ENCODE measurements around the gene AIRE.
"Not testable (repeated sequence)": the region's sequence is repeated elsewhere in the genome, so short reads cannot be mapped to it uniquely, and the experiment has no call there.

Gene AIRE

GRCh38 chr21:44285138-44285992, at the start of gene AIRE:
Gene AIRE (plus strand): TSS chr21:44285876. CDS start chr21:44286007, 131 bp downstream.
- DNase-seq = no peak

DNA sequence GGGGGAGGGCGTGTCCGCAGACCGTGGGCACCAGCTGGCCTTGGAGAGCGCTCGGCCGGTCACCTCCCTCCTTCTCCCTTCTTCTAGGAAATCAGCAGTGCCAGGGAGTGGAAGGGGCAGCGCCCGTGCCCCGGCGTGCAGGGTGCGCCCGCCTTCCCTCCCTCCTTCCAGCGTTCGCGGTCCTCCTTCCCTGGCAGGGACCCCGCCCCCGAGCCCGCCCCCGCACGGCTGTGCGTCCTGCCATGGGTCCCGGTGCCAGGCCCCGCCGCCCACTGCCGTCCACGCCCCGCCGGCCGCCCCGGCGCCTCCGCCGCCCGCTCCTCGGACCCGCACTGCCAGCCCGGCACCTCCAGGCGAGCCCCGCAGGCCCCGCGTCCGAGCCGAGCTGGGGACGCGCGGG, 45.3 kb upstream of the AIRE start:
- not testable (repeated sequence) for DNase-seq

DNA sequence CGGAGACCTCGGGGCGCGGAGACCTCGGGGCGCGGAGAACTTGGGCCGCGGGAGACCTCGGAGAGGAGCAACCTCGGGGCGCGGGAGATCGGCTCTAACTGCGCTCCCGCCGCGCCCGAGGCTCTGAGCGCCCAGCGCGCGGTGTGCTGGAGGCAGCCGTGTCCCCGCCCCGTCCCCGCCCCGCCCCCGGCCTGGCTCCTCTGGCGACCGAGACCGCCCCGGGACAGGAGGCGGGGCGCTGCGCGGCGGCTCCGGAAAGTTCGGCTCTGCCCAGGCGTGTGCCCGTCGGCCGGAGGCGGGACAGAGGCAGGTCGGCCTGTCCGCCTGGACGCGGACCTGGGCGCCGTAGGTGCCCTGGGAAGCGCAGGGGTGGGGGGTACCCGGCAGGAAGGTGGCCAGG, 44.8 kb upstream of the AIRE start, which contains the start of gene ICOSLG:
Gene ICOSLG (minus strand): TSS at position 102 of the 400 bp plus-strand sequence. CDS start 126 bp downstream, outside the sequence.
- DNase-seq = not testable (repeated sequence)

DNA sequence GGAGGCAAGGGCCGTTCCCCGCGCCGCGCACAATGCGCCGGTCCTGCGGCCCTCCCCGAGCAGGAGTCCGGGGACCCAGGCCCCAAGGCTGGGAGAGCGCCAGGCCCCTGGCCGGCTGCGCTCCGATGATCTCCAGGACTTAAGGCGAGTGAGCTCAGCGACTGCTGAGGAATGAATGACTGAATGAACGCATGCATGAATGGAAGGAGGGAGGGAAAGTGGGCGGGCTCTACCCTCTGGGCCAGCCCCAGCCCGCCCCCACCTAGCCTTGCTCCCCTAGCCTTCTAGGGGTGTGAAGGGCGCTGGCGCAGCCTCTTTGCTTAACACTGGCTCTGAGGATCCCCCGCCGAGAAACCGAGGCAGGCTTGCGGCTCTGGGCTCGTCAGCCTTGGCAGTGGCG, 44.4 kb upstream of the AIRE start:
- not testable (repeated sequence) for DNase-seq

DNA sequence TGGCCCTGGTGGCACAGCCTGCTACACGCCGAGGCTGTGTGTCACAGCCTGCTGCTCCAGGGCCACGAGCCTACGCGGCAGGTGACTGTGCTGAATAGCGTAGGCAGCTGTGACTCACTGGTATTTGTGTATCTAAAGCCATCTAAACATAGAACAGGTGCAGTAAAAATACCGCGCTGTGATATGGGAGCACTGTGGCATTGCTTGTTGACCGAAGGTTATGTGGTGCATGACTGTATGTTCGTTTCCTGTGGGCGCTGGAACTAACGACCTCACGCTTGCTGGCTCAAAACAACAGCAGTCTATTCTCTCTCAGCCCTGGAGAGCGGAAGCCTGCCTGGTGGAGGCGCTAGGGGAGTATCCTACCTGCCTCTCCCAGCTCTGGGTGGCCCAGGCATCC, 41.7 kb upstream of the AIRE start:
- DNase-seq = not testable (repeated sequence)

DNA sequence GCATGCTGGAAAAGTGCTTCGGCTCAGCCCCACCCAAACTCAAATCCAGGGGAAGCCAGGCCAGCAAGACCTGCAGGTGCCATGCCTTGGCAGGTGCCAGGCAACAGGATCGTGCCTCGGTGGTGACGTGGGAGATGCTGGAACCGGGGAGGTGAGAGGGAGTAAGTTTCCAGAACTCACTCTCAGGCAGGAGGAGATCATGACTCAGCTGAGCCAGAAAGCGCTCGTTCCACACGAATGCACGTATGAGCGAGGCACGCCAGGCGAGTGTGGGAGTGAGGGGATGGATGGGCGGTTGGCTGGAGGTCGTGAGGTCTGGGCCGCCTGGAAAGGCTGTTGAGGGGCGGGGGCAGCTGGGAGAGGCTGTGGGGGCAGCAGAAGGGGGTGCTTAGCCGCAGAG, 37.8 kb upstream of the AIRE start:
- DNase-seq = not testable (repeated sequence)

DNA sequence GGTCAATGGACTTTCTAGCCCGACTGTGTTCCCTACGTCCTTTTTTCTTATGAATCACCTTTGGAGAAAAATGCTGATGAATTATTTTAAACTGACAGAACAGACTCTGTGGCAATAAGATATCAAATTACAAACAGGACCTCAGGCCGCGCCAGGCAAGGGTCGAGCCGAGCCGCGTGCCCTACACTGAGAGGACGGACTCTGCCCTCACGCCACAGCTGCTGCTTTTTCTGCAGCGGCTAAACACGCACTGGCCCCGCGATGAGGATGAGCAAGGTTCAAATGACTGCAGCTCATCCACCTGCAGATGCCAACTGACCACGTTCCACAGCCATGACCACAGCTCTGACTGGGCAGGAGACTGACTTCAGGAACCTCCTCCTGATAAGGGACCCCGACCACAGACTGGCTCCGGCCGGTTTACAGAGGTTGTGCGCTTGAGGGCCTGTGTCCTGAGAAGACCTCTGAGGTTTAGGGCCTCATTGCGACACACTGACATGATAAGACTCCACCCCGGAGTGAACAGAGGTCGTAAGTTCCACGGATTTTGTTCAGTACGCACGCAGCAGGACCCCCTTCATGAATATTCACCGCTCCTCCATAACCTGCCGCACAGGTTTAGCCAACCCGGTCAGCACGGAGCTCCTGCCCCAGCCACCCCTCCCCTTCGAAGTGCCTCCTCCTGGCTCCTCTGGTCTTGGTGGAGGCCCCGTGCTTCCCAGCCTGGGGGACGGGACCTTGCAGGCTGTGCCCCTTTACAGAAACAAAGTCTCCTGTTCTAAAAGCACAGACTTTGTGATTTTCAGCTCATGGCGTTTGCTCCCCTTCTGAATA, 36.3 kb upstream of the AIRE start:
- not testable (repeated sequence) for DNase-seq

DNA sequence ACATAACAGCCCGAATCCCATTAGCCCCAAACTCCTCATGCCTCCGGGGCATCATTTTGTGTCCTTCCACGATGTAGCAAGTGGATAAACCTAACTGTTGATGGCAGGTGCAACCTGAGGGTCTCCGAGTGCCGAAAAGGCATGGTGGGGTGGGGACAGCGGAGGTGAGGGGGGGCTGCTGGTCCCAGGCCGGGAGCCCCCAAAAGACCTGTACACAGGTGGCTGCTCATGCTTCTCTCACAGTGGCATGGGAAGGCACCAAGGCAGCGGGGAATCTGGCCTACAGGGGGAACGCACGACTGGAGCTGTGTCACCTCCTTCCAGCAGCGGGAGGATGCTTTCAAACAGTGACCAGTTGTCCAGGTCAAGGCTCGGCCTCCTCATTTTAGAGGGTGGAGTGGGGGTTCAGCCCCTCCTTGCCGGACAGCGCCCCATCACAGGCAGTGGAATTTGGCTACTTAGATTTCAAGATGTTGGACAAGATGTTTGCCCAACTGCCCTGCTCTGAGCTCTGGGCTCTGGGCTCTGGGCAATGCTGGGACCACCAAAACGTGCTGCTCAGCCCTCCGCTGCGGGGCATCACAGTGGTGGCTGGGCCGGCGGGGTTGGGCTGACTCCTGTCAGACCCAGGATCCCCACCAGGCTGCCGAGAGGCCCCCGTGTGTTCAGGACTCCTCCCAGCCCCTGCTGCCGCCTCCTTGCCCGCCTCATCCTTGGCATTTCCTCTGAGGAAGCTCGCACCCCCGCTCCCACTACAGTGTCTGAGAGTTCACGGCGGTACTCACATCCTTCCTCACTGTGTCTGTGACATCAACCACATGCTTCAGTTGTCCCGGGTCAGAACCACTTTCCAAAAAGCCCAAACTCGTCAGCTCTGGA, 31.6 kb upstream of the AIRE start:
- peak; percentile 45 to 56 for DNase-seq

GRCh38 chr21:44255511-44255981, 30.1 kb upstream of the AIRE start:
- DNase-seq = no peak

GRCh38 chr21:44258056-44258725, 27.5 kb upstream of the AIRE start:
- no peak for DNase-seq

DNA sequence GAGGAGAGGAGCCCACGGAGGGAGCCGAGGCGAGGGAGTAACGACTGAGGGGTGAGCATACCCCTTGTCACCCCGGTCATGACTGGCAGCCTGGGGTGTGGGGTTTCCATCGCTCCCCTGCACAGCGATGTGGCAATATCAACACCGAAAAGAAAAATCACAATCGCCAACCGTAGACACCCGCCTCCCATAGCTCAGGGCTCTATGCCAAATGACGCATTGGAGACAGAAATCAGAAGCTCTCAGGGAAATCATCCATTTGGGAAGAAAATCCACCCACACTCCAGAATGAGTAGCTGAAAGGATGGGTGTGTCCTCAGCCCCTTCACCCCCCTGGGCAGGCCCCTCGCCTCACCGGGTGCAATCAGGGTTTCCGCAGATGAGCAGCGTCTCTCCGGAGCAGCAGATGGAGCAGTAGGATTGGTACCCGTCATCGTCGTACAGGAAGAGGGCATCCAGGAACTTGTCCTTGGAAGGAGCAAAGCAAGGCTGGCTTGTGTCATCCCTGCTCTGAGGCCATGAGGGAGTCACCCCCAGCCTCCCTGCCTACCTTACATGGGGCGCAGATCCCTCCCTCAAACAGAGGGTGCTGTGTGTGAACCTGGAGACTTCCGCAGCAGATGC, 26.5 kb upstream of the AIRE start:
- DNase-seq = no peak

GRCh38 chr21:44260066-44260465, 25.6 kb upstream of the AIRE start:
- DNase-seq = peak; percentile 38 to 60

- DNase-seq = no peak
These were observed 24.7 kb upstream of the AIRE start for GRCh38 chr21:44260791-44261631.

DNA sequence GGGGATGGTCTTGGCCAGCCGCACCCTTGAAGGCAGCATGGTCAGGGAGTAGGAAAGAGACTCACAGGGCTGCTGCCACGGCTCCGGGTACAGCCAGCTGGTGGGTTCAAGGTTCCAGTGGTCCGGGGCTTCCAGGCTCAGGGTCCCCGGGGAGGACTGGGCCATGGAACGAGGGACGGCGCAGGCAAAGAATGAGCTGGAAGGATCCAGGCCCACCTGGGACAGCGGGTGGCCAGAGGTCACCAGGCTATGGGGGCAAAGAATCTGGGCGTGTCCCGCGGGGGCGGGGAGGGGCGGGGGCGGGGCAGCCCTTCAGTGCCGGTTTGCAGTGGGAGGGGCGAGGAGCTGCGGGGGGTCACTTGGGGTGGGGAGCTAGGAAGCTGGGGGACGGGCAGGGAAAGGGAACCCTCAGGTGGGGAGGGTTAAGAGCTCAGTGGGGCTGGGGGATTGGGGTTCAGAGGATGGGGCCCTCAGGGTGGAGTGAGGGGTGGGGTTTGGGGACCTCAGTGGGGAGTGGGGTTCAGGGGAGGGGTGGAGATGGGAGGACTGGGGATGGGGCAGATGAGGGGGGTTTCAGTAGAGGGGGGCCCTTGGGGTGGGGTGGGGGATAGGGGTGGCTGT, 23.9 kb upstream of the AIRE start, which contains the start of gene DNMT3L:
Gene DNMT3L (minus strand): TSS at position 223 of the 621 bp plus-strand sequence. CDS start 638 bp downstream, outside the sequence.
- DNase-seq = no peak

DNA sequence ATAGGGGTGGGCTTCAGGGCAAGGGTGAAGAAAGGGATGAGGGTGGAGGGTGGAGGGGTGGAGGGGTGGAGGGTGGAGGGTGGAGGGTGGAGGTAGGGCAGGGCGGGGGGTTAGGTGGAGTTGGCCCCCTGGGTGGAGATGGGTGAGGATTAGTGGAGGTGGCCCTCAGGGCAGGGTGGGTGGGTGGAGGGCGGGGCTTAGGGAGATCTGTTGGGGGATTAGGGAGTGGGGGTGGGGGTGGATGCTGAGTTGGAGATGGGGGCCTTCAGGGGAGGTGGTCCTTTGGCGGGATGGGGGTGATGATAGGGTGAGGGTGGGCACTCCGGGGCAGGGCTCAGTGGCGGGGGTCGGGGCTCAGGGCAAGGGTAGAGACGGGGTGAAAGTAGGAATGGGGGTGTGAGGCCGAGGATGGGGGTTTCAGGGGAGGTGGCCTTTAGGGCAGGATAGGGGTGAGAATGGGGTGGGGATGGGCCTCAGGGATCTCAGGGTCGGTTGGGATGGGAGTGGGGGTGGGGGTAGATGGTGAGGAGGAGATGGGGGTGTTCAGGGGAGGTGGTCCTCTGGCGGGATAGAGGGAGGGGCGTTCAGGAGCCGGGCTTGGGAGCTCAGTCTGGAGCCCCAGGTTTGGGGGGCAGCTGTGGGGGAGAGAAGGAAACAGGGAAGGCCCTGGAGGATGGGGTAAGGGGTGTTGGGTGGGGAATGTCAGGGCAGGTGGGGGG, 23.2 kb upstream of the AIRE start:
- DNase-seq = no peak

DNA sequence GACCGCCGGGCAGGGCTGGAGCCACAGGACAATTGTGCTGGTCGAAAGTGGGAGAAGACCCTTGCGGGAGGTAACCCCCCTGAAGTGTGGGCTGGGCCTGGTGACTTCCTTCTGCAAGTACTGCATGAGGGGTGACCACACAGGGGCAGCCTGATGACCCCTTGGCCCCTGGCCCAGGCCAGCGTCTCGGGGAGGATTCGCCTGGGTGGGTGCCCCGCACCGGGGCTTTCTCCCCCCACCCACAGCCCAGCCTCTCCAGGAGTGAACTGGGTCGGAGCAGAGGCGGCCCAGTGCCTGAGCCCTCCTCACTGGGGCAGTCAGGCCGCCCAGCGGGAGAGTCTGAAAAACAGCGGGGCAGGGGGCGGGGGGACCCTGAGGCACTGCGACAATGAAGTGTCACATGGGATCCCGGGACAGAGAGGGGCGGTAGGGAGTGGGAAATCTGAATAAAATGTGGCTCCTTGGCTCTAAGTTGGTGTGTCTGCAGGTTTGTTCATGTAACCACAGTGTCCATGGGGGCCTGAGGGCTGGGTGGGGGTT, 22.4 kb upstream of the AIRE start:
- no peak for DNase-seq

DNA sequence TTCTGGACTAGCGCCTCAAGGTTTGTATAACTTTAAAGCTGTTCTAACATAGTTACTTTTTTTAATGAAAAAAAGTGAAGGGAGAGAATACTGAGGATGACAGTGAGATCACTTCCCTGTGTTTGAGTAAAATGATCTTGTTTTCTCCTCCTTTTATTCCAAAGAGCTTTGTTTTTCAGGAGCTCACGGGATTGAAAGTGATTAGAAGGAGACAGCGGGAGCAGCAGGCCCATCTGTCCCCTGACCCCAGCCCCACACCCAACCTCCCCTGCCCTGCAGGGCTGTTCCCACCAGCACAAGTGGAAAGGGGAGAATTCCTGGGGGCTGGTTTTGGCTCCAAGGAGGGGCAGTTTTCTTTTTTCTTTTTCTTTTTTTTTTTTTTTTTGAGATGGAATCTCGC, 21.9 kb upstream of the AIRE start:
- no peak for DNase-seq

- DNase-seq = no peak
These were observed 19.9 kb upstream of the AIRE start for GRCh38 chr21:44265734-44266270.
